ENCODE data around the gene ST8SIA4. TPM values are rescaled to one million over a fixed set of nuclear protein-coding genes. Genes with fewer than 3 reads are reported as not detected.

The ST8SIA4 gene
- total and polyA plus RNA-seq, 2 donors (not counting 3 experiments of a cell fraction or from before 2014, with no cell fraction given) = 4.5 to 25.0 TPM

GRCh38 chr5:100950985-100951384, 47.9 kb upstream of the ST8SIA4 start:
- FAIRE-seq (no peak), DNase-seq (ENCODE audit: low read depth, low spot score) (no peak)
- H3K79me2 ChIP-seq (ENCODE audit: control insufficient read depth, insufficient read depth, low read length) = no peaks in the 10 kb centered on the region
- dilution Hi-C loops (cut with MboI; ENCODE audit: extremely low pct_ligation_motif_present, low sequenced_read_pairs) = no loop called here
- TF ChIP-seq POLR2A (IDR thresholded peaks at IDR 0.05; ENCODE audit: low read depth, low read length) (no peak), CTCF (IDR thresholded peaks at IDR 0.05; ENCODE audit: extremely low read depth in 1 of 2, insufficient read depth in 1 of 2, low read depth in 1 of 2, low read length in 2 of 2) (no peak), JUN (IDR thresholded peaks at IDR 0.05; ENCODE audit: borderline replicate concordance, insufficient read depth, insufficient read length, low read depth) (no peak), GATA2 (IDR thresholded peaks at IDR 0.05; ENCODE audit: insufficient read depth, insufficient read length, low read depth, low read length) (no peak), FOS (IDR thresholded peaks at IDR 0.05; ENCODE audit: borderline replicate concordance, insufficient read depth, low read length) (no peak), EZH2 (IDR thresholded peaks at IDR 0.05; ENCODE audit: borderline replicate concordance, low read depth, low read length, severe bottlenecking) (no peak), POLR2AphosphoS5 (IDR thresholded peaks at IDR 0.05; ENCODE audit: insufficient read depth, low read depth, low read length) (no peak), MYC (IDR thresholded peaks at IDR 0.05; ENCODE audit: low read depth, low read length) (no peak)
- TF ChIP-seq, protein P1, sequence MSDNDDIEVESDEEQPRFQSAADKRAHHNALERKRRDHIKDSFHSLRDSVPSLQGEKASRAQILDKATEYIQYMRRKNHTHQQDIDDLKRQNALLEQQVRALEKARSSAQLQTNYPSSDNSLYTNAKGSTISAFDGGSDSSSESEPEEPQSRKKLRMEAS (IDR thresholded peaks at IDR 0.05; ENCODE audit: insufficient read depth, insufficient read length) = no peak
- no peaks in the 10 kb centered on the region for H4K20me1 ChIP-seq (replicated peaks; ENCODE audit: control insufficient read depth, extremely low read depth, insufficient read depth, low read length)
- H3K27ac ChIP-seq (ENCODE audit: insufficient read depth, low read depth, low read length) = no peak overlapping the region
- no peaks in the 10 kb centered on the region for H3K9me1 ChIP-seq (replicated peaks; ENCODE audit: control insufficient read depth, extremely low read depth, insufficient read depth, low read length)
- no peak overlapping the region for H2AFZ ChIP-seq (ENCODE audit: low read depth, low read length)
- no peak overlapping the region for H3K4me2 ChIP-seq (ENCODE audit: insufficient read depth, low read length)
- intact Hi-C loops (cut with micrococcal nuclease) = no loop called here
- no peak overlapping the region for H3K4me3 ChIP-seq (replicated peaks in 1 of 3; ENCODE audit: insufficient read depth in 1 of 3, low read depth in 1 of 3, low read length in 3 of 3)
- ChIA-PET CTCF (no interaction called here), POLR2A (no interaction called here)
- no TSS peak for BruUV-seq (replicated peaks)
- H3K9me3 ChIP-seq (replicated peaks; ENCODE audit: control insufficient read depth, insufficient read depth, low read length) = no peaks in the 10 kb centered on the region
- H3K4me1 ChIP-seq (ENCODE audit: control insufficient read depth, extremely low read depth, insufficient read depth, low read length) = no peaks in the 10 kb centered on the region
- H3K27me3 ChIP-seq (ENCODE audit: control insufficient read depth in 2 of 2, insufficient read depth in 2 of 2, low read length in 2 of 2) = no peaks in the 10 kb centered on the region
- H3K9ac ChIP-seq (replicated peaks; ENCODE audit: extremely low read depth, insufficient read depth, low read length) = no peak overlapping the region
- H3K36me3 ChIP-seq (ENCODE audit: control insufficient read depth in 2 of 2, extremely low read depth in 1 of 2, insufficient read depth in 2 of 2, low read length in 2 of 2) = no peaks in the 10 kb centered on the region

All from endothelial cell of umbilical vein (primary cell).